Measurements from ENCODE around the gene PIN1.

The PIN1 gene

DNA sequence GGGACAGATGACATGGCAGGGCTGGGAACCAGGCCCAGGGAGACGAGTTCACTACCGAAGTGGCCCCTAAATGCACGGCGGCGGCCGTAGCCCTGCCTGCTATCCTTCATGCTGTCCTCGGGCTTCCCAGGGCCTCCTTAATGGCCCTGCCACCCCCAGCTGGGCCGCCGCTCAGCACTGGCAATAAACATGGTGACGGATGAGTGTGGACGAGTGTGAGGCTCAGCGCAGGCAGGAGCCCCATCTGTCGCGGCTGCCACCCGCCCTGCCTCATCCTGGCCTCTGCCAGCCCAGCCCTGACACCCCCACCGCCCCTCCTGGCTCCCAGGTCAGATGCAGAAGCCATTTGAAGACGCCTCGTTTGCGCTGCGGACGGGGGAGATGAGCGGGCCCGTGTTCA is 13.6 kb downstream of the PIN1 start:
- TF ChIP-seq, protein P1, sequence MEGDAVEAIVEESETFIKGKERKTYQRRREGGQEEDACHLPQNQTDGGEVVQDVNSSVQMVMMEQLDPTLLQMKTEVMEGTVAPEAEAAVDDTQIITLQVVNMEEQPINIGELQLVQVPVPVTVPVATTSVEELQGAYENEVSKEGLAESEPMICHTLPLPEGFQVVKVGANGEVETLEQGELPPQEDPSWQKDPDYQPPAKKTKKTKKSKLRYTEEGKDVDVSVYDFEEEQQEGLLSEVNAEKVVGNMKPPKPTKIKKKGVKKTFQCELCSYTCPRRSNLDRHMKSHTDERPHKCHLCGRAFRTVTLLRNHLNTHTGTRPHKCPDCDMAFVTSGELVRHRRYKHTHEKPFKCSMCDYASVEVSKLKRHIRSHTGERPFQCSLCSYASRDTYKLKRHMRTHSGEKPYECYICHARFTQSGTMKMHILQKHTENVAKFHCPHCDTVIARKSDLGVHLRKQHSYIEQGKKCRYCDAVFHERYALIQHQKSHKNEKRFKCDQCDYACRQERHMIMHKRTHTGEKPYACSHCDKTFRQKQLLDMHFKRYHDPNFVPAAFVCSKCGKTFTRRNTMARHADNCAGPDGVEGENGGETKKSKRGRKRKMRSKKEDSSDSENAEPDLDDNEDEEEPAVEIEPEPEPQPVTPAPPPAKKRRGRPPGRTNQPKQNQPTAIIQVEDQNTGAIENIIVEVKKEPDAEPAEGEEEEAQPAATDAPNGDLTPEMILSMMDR (IDR thresholded peaks at IDR 0.05; ENCODE audit: low read depth, low read length), result no peak
- DNase-seq (ENCODE audit: low read depth, low spot score), result no peak
- in situ Hi-C loops (cut with HindIII; ENCODE audit: low sequenced_read_pairs), result no loop called here
- no peak overlapping the region for H3K4me3 ChIP-seq (ENCODE audit: low read depth, low read length)

DNA sequence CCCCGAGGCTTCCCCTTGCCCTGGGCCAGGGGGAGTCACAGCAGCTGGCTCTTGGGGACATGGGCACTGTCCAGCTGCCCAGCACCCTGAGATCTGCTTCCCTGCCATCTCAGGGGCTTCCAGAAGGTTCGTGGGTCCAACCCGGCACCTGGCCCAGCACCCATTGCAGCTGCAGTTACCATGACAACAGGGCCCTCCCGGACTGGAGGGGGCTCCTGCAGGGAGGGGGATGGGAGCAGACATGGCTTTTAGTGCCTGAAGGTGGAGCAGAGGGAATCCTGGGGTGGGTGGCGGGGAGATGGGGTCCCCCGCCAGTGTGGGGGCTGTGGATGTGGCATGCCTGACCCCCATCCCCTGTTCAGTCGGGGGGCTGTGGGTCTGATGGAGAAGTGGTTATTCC is 14.7 kb downstream of the PIN1 start:
- in situ Hi-C loops (cut with HindIII; ENCODE audit: low sequenced_read_pairs), result no loop called here
- H3K4me3 ChIP-seq (ENCODE audit: low read depth, low read length), result no peak overlapping the region
- DNase-seq (ENCODE audit: low read depth, low spot score), result no peak
- TF ChIP-seq, protein P1 (IDR thresholded peaks at IDR 0.05; ENCODE audit: low read depth, low read length), result no peak

DNA sequence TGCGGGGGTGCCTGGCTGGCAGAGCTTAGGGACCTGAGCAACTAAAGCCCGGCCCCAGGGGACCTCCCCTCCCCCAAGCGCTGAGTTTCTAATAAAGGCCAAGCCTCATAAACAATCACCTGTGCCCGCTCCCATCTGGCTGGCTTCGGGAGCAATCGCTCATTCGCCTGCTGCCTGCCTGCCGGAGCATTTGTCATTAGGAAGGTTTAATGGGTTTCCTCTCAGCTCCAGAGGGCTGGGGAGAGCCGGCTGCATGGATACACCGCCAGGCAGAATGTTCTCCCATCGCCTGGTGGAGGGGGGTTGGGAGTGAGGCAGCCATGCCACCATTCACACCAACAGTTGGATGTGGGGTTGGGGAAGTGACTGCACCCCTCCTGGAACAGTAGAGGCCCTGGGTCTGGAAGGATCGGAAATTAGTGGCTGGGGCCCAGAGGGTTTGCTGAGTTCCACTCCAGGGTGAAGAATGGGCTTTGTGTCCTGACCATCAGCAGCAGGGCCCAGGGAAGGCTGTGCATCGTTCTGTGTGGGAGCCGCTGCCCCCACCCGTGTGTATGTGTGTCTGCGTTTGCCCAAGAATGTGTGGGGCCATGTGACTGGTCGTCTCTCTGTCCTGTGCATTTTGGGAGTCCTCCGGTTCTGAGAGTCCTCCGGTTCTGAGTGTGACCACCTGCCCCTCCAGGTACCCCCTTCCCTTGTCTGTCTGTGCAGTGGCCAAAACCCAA is 15.3 kb downstream of the PIN1 start:
- in situ Hi-C loops (cut with HindIII; ENCODE audit: low sequenced_read_pairs), result no loop called here
- no peak overlapping the region for H3K4me3 ChIP-seq (ENCODE audit: low read depth, low read length)
- TF ChIP-seq, protein P1 (IDR thresholded peaks at IDR 0.05; ENCODE audit: low read depth, low read length), result no peak
- no peak for DNase-seq (ENCODE audit: low read depth, low spot score)

DNA sequence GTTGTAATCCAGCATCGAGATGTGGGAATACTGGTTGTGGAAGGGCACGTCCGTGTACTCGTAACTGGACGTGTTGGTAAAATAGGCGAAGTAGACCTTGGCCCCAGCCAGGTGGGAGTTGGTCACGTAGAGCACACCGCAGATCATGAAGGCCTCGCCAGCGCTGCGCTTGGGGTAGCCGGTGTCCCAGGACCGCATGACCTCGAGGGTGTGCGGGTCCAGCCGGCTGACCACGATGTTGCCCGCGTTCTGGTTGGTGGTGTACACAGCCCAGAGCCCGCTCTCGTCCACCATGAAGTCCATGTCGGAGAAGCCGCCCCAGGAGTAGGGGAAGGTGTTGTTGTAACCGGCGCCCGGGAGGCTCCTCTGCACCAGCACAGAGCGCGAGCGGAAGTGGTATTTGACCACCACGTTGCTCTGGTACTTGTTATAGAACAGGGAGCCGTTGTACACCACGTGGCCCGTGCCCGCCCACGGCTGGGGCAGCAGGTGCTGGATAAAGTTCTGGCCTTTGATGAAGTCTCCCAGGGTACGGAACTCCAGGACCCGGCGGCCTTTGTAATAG is 19.2 kb downstream of the PIN1 start:
- DNase-seq (ENCODE audit: low read depth, low spot score), result no peak
- in situ Hi-C loops (cut with HindIII; ENCODE audit: low sequenced_read_pairs), result no loop called here
- no peak overlapping the region for H3K4me3 ChIP-seq (ENCODE audit: low read depth, low read length)
- TF ChIP-seq, protein P1 (IDR thresholded peaks at IDR 0.05; ENCODE audit: low read depth, low read length), result no peak

DNA sequence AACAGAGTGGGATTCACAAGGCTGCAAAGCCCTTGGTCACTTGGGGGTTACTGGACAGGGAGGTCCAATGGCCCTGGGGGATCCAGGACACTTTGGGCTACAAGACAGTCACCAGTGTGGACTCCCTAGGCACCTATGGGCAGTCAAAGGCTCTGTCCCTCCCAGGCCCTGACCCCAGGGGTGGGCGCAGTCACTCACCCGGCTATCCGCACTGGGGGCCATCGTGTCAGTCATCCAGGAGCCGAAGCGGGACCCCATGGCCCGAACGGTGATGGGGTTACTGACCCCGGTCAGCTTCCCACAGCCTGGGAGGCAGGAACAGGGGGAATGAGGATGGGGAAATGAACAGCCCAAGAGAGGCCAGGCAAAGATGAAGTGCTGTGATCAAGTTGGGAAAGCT is 21.5 kb downstream of the PIN1 start:
- TF ChIP-seq, protein P1 (IDR thresholded peaks at IDR 0.05; ENCODE audit: low read depth, low read length), result no peak
- no peak for DNase-seq (ENCODE audit: low read depth, low spot score)
- in situ Hi-C loops (cut with HindIII; ENCODE audit: low sequenced_read_pairs), result no loop called here
- H3K4me3 ChIP-seq (ENCODE audit: low read depth, low read length), result no peak overlapping the region

DNA sequence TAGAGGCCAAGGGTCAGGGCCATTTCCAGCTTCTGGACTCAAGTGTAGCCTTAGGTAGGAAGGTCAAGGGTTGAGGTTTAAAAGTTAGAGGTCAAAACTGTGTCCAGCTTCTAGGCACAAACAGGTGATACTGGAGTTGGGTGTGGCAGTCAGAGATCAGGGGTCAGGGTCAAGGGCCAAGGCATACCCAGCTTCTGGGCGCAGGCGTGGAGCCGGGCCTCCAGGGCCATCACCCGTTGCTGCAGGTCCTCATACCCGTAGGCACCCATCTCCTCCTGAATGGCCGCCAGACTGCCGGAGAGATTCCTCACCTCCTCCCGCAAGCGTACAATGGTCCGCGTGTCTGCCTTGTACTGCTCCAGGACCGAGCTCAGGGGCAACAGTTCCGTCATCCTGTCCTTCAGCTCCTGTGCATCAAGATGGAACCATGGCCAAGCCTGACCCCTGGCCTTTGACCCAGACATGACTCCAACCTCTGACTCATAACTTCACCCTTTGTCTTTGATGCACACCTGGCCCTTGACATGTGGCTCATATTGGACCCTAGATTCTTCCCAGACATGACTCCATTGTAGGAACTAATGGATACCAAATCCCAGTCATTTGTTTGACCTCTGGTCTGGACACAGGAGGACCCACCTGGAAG is 22.1 kb downstream of the PIN1 start:
- no peak for DNase-seq (ENCODE audit: low read depth, low spot score)
- no peak overlapping the region for H3K4me3 ChIP-seq (ENCODE audit: low read depth, low read length)
- TF ChIP-seq, protein P1 (IDR thresholded peaks at IDR 0.05; ENCODE audit: low read depth, low read length), result no peak
- in situ Hi-C loops (cut with HindIII; ENCODE audit: low sequenced_read_pairs), result no loop called here

All from astrocyte of the spinal cord (primary cell).